Thyroid gland (tissue), 4 donors: ENCODE results near the gene NFILZ.

ENCODE experiments used
- POLR2A ChIP-seq, 2 donors: fragments of 450-650 bp; IDR thresholded peaks; one replicate each; pipeline ENCODE4 v1.6.1; 2017; ENCODE audit warnings: antibody characterized with exemption in 2 of 2, mild to moderate bottlenecking in 2 of 2, moderate library complexity in 1 of 2
- TF ChIP-seq, protein P1 (sequence below), 6 experiments: fragments of 200-600 bp in 3 of 6; fragments of 450-650 bp in 3 of 6; sonication (generic) in 3 of 6; IDR thresholded peaks; one replicate each; pipeline ENCODE4 v1.5.1; 2016 to 2019; ENCODE audit warnings: antibody characterized with exemption in 6 of 6, mild to moderate bottlenecking in 2 of 6, inconsistent platforms in 1 of 6, moderate library complexity in 1 of 6

DNA sequence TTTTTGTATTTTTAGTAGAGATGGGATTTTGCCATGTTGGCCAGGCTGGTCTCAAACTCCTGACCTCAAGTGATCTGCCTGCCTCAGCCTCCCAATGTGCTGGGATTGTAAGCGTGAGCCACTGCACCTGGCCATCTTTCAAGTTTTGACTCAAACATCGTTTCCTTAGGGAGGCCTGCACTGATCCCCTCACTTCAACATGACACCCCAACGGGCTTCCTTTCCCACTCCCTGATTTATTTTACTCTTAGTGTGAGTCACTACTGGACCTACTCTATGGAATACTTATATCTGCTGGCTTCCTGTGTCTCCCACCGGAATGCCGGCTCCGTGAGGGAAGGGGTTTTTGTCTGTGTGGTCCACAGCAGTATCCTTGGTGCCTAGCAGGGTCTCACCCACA, 15.4 kb upstream of the NFILZ start:
- TF ChIP-seq, protein P1, sequence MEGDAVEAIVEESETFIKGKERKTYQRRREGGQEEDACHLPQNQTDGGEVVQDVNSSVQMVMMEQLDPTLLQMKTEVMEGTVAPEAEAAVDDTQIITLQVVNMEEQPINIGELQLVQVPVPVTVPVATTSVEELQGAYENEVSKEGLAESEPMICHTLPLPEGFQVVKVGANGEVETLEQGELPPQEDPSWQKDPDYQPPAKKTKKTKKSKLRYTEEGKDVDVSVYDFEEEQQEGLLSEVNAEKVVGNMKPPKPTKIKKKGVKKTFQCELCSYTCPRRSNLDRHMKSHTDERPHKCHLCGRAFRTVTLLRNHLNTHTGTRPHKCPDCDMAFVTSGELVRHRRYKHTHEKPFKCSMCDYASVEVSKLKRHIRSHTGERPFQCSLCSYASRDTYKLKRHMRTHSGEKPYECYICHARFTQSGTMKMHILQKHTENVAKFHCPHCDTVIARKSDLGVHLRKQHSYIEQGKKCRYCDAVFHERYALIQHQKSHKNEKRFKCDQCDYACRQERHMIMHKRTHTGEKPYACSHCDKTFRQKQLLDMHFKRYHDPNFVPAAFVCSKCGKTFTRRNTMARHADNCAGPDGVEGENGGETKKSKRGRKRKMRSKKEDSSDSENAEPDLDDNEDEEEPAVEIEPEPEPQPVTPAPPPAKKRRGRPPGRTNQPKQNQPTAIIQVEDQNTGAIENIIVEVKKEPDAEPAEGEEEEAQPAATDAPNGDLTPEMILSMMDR (IDR thresholded peaks at IDR 0.05): no peak
- TF ChIP-seq POLR2A (IDR thresholded peaks at IDR 0.05): no peak
